Frontal cortex (tissue), 4 donors: ENCODE measurements around the gene PCDHB9. TPM values are rescaled to one million over a fixed set of nuclear protein-coding genes. Genes with fewer than 3 reads are reported as not detected.
"Not testable (repeated sequence)": the region's sequence is repeated elsewhere in the genome, so short reads cannot be mapped to it uniquely, and the experiment has no call there.

ENCODE experiments used
- DNase-seq, 2 donors: peaks; one replicate each; pipeline ENCODE4 v3.0.0; 2012; ENCODE audit warnings: low spot score in 2 of 2
- FAIRE-seq: peaks from 2 replicates; lab custom pipeline; 2012; peaks lifted over from hg19 to GRCh38; lab: Jason Lieb, UNC
- total RNA-seq: library from RNA; depleted of rRNA; stranded (reverse); fragments of >200 nt; gene quantifications from one replicate; pipeline ENCODE4 v1.2.3, GENCODE V29; 2014
- donor health status: control.
- donor health status: control.
- donor health status: control.

Gene PCDHB9
- total RNA-seq, 1 donor from 2014 or later: 4.9 TPM

DNA sequence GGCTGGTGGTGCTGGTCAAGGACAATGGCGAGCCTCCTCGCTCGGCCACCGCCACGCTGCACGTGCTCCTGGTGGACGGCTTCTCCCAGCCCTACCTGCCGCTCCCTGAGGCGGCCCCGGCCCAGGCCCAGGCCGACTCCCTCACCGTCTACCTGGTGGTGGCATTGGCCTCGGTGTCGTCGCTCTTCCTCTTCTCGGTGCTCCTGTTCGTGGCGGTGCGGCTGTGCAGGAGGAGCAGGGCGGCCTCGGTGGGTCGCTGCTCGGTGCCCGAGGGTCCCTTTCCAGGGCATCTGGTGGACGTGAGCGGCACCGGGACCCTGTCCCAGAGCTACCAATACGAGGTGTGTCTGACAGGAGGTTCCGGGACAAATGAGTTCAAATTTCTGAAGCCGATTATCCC is 38.5 kb downstream of the PCDHB9 start:
- not testable (repeated sequence) for FAIRE-seq, DNase-seq

DNA sequence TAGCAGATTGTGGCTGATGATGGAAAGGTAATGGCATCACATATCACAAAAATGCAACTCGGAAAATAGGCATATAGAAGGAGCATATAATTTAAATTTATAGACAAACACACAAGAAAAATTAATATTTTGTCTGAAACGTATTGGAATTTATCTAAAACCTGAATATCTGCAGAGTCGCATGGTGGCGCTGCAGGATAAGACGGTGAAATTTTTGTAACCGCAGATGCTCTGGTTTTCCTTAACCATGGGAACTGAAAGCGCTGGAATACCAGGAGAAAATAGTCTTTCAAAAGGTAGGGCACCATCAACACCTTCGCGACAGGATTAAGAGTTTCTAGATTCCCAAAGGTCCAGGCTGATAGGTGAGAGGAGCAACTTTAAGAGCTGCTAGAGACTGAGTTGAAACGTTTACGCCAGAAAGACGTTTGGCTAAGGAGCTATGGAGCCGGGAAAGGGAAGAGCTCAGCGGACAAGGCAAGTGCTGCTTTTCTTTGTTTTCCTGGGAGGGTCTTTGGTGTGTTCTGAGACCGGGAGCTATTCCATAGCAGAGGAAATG is 47.2 kb downstream of the PCDHB9 start:
- FAIRE-seq: no peak
- no peak for DNase-seq

- DNase-seq, FAIRE-seq: not testable (repeated sequence)
Observed at GRCh38 chr5:141235922-141236321, 49.0 kb downstream of the PCDHB9 start.

DNA sequence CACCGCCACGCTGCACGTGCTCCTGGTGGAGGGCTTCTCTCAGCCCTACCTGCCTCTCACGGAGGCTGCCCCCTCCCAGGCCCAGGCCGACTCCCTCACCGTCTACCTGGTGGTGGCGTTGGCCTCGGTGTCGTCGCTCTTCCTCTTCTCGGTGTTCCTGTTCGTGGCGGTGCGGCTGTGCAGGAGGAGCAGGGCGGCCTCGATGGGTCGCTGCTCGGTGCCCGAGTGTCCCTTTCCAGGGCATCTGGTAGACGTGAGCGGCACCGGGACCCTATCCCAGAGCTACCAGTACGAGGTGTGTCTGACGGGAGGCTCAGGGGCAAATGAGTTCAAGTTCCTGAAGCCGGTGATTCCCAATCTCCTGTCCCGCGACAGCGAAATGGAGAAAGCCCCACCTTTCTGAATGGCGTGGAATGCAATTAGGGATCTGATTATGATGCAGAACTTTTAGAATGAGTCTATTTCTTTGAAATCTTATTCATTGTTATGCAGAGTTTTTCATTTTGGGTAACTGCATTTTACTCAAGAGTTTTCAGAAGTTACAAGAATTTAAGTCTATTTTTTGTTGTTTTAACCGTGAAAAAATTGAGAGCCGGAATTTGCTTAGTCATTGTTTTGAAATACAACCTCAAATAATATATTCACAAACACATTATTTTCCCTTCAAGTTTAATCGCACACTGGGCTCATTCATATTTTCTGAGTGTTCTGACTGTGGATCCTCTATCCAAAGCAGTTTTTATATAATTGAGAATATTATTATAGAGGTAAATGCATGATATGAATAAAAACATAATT is 49.8 kb downstream of the PCDHB9 start:
- DNase-seq (no peak), FAIRE-seq (no peak)

Other genes starting within 250 kb of the PCDHB9 start
- gene PCDHAC2, start 220.7 kb upstream of the PCDHB9 start, total RNA-seq: 29.8 TPM
- gene PCDHB1, start 135.8 kb upstream of the PCDHB9 start, total RNA-seq: 0.82 TPM
- 13.0 TPM for gene PCDHB2, start 92.5 kb upstream of the PCDHB9 start, total RNA-seq
- gene PCDHB3, start 86.7 kb upstream of the PCDHB9 start, total RNA-seq: 11.0 TPM
- 4.5 TPM for gene PCDHB4, start 65.3 kb upstream of the PCDHB9 start, total RNA-seq
- gene PCDHB5, start 52.0 kb upstream of the PCDHB9 start, total RNA-seq: 7.3 TPM
- 3.3 TPM for gene PCDHB6, start 37.1 kb upstream of the PCDHB9 start, total RNA-seq
- gene PCDHB7, start 14.5 kb upstream of the PCDHB9 start, total RNA-seq: 9.8 TPM
- gene PCDHB8, start 9.4 kb upstream of the PCDHB9 start, total RNA-seq: 7.7 TPM
- 5.3 TPM for gene PCDHB16, start 4.8 kb upstream of the PCDHB9 start, total RNA-seq
- 13.9 TPM for gene PCDHB10, start 5.2 kb downstream of the PCDHB9 start, total RNA-seq
- 13.0 TPM for gene PCDHB11, start 12.5 kb downstream of the PCDHB9 start, total RNA-seq
- 12.6 TPM for gene PCDHB12, start 21.6 kb downstream of the PCDHB9 start, total RNA-seq
- gene PCDHB13, start 26.8 kb downstream of the PCDHB9 start, total RNA-seq: 6.1 TPM
- gene PCDHB14, start 36.2 kb downstream of the PCDHB9 start, total RNA-seq: 12.6 TPM
- 18.3 TPM for gene PCDHB15, start 58.2 kb downstream of the PCDHB9 start, total RNA-seq
- gene SLC25A2, start 116.9 kb downstream of the PCDHB9 start, total RNA-seq: not detected
- gene TAF7, start 133.6 kb downstream of the PCDHB9 start, total RNA-seq: 119 TPM
- 3.3 TPM for gene PCDHGA1, start 143.4 kb downstream of the PCDHB9 start, total RNA-seq
- gene PCDHGA2, start 151.6 kb downstream of the PCDHB9 start, total RNA-seq: 4.5 TPM
- 4.1 TPM for gene PCDHGA3, start 156.7 kb downstream of the PCDHB9 start, total RNA-seq
- gene PCDHGB1, start 162.9 kb downstream of the PCDHB9 start, total RNA-seq: 6.1 TPM
- gene PCDHGA4, start 167.9 kb downstream of the PCDHB9 start, total RNA-seq: 5.7 TPM
- gene PCDHGB2, start 172.8 kb downstream of the PCDHB9 start, total RNA-seq: 6.1 TPM
- 5.7 TPM for gene PCDHGA5, start 177.0 kb downstream of the PCDHB9 start, total RNA-seq
- gene PCDHGB3, start 183.1 kb downstream of the PCDHB9 start, total RNA-seq: 8.2 TPM
- gene PCDHGA6, start 186.7 kb downstream of the PCDHB9 start, total RNA-seq: 9.0 TPM
- 4.9 TPM for gene PCDHGA7, start 195.6 kb downstream of the PCDHB9 start, total RNA-seq
- 8.6 TPM for gene PCDHGB4, start 200.5 kb downstream of the PCDHB9 start, total RNA-seq
- gene PCDHGA8, start 205.5 kb downstream of the PCDHB9 start, total RNA-seq: 5.7 TPM
- 13.0 TPM for gene PCDHGB5, start 210.8 kb downstream of the PCDHB9 start, total RNA-seq
- 6.9 TPM for gene PCDHGA9, start 215.6 kb downstream of the PCDHB9 start, total RNA-seq
- 9.8 TPM for gene PCDHGB6, start 220.9 kb downstream of the PCDHB9 start, total RNA-seq
- 9.8 TPM for gene PCDHGA10, start 225.8 kb downstream of the PCDHB9 start, total RNA-seq
- 10.6 TPM for gene PCDHGB7, start 230.5 kb downstream of the PCDHB9 start, total RNA-seq
- 10.6 TPM for gene PCDHGA11, start 233.9 kb downstream of the PCDHB9 start, total RNA-seq
- gene PCDHGA12, start 243.3 kb downstream of the PCDHB9 start, total RNA-seq: 3.7 TPM